Stimulated activated CD4-positive, alpha-beta T cell treated with anti-CD3 and anti-CD28 coated beads, TNF-alpha, amount 100 ng/mL, for 24 hours (primary cell): ENCODE measurements around the gene SH2D2A.

ENCODE experiments used
- DNase-seq, 3 experiments: peaks; one replicate each; pipeline ENCODE4 v3.0.0-alpha.2; 2020; ENCODE audit warnings: low read depth in 3 of 3

SH2D2A gene

GRCh38 chr1:156803086-156803851 is 13.4 kb downstream of the SH2D2A start:
- DNase-seq: no peak

- no peak for DNase-seq
Observed at GRCh38 chr1:156802421-156802935, 14.2 kb downstream of the SH2D2A start.

- DNase-seq: no peak
Observed at GRCh38 chr1:156801409-156802121, 15.1 kb downstream of the SH2D2A start.

GRCh38 chr1:156797212-156797871 is 19.3 kb downstream of the SH2D2A start:
- DNase-seq: peak in 2 of 3 experiments; percentile 28 to 40

GRCh38 chr1:156796340-156797097 is 20.1 kb downstream of the SH2D2A start:
- DNase-seq: no peak

GRCh38 chr1:156795787-156796186 is 20.9 kb downstream of the SH2D2A start:
- DNase-seq: no peak

GRCh38 chr1:156795374-156795733 is 21.3 kb downstream of the SH2D2A start:
- no peak for DNase-seq

GRCh38 chr1:156794506-156795373 is 21.9 kb downstream of the SH2D2A start:
- DNase-seq: no peak

- no peak for DNase-seq
Observed at GRCh38 chr1:156789621-156790318, 26.9 kb downstream of the SH2D2A start.

- no peak for DNase-seq
Observed at GRCh38 chr1:156788136-156788535, 28.5 kb downstream of the SH2D2A start.

GRCh38 chr1:156786640-156787039 is 30.0 kb downstream of the SH2D2A start:
- DNase-seq: no peak

- DNase-seq: no peak
Observed at GRCh38 chr1:156785458-156785857, 31.2 kb downstream of the SH2D2A start.

GRCh38 chr1:156781585-156782186 is 35.0 kb downstream of the SH2D2A start:
- no peak for DNase-seq

GRCh38 chr1:156777573-156777972 is 39.1 kb downstream of the SH2D2A start:
- DNase-seq: no peak

GRCh38 chr1:156776942-156777341 is 39.7 kb downstream of the SH2D2A start:
- no peak for DNase-seq

GRCh38 chr1:156775799-156776198 is 40.8 kb downstream of the SH2D2A start:
- no peak for DNase-seq

GRCh38 chr1:156773607-156774006 is 43.0 kb downstream of the SH2D2A start:
- DNase-seq: no peak

GRCh38 chr1:156772728-156773497 is 43.7 kb downstream of the SH2D2A start:
- DNase-seq: no peak

- DNase-seq: no peak
Observed at GRCh38 chr1:156772222-156772621, 44.4 kb downstream of the SH2D2A start.
